Astrocyte (in vitro differentiated cells and primary cell): ENCODE data around the gene FDPS.

Experiments
- CTCF ChIP-seq: IDR thresholded peaks from 2 replicates; pipeline ENCODE4 v1.5.1; 2011; ENCODE audit warnings: low read depth, mild to moderate bottlenecking, inconsistent platforms, low read length, moderate library complexity; ENCODE audit not compliant: insufficient read depth
- EZH2 ChIP-seq: IDR thresholded peaks from 2 replicates; pipeline ENCODE4 v1.6.1; 2012; ENCODE audit warnings: mild to moderate bottlenecking, low read length, inconsistent platforms; ENCODE audit not compliant: insufficient read depth

GRCh38 chr1:155285063-155285462 lies 23.6 kb upstream of the FDPS start:
- TF ChIP-seq CTCF = no peak
- no peak for TF ChIP-seq EZH2
